ENCODE measurements around the gene IMPDH1.

Gene IMPDH1

GRCh38 chr7:128407751-128408708 is 1.8 kb downstream of the IMPDH1 start:
- peaks cover 44% of the 10 kb centered on the region for H3K4me1 Mint-ChIP-seq
- ATAC-seq (replicated peaks; ENCODE audit: extremely low read depth, poor library complexity, severe bottlenecking), result no peak
- H3K4me3 Mint-ChIP-seq, result peak overlapping the region; percentile 90
- H3K27ac Mint-ChIP-seq (ENCODE audit: low read depth), result peak overlapping the region; percentile 52
- no peaks in the 10 kb centered on the region for H3K27me3 Mint-ChIP-seq
- no peak for DNase-seq (ENCODE audit: low spot score in 2 of 2)
- no peaks in the 10 kb centered on the region for H3K9me3 Mint-ChIP-seq
- peaks cover 3% of the 10 kb centered on the region for H3K36me3 Mint-ChIP-seq (ENCODE audit: insufficient read depth)

- Mint-ChIP-seq H3K36me3 (ENCODE audit: insufficient read depth) (peaks cover 3% of the 10 kb centered on the region), H3K4me3 (no peak overlapping the region), H3K9me3 (no peaks in the 10 kb centered on the region), H3K27ac (ENCODE audit: low read depth) (no peak overlapping the region), H3K4me1 (peaks cover 44% of the 10 kb centered on the region), H3K27me3 (no peaks in the 10 kb centered on the region)
- ATAC-seq (replicated peaks; ENCODE audit: extremely low read depth, poor library complexity, severe bottlenecking), result no peak
- no peak for DNase-seq (ENCODE audit: low spot score in 2 of 2)
Measured at GRCh38 chr7:128407233-128407589, 2.6 kb downstream of the IMPDH1 start.

GRCh38 chr7:128406314-128407232 is 3.2 kb downstream of the IMPDH1 start:
- H3K4me3 Mint-ChIP-seq, result peak overlapping the region; percentile 84
- no peaks in the 10 kb centered on the region for H3K27me3 Mint-ChIP-seq
- no peaks in the 10 kb centered on the region for H3K9me3 Mint-ChIP-seq
- H3K36me3 Mint-ChIP-seq (ENCODE audit: insufficient read depth), result peaks cover 3% of the 10 kb centered on the region
- peak overlapping the region; percentile 46 for H3K27ac Mint-ChIP-seq (ENCODE audit: low read depth)
- no peak for DNase-seq (ENCODE audit: low spot score in 2 of 2)
- ATAC-seq (replicated peaks; ENCODE audit: extremely low read depth, poor library complexity, severe bottlenecking), result no peak
- peaks cover 44% of the 10 kb centered on the region for H3K4me1 Mint-ChIP-seq

- peak overlapping the region; percentile 46 for H3K27ac Mint-ChIP-seq (ENCODE audit: low read depth)
- H3K27me3 Mint-ChIP-seq, result no peaks in the 10 kb centered on the region
- no peak for DNase-seq (ENCODE audit: low spot score in 2 of 2)
Measured at GRCh38 chr7:128405471-128406313, 4.1 kb downstream of the IMPDH1 start.

GRCh38 chr7:128404886-128405470 is 4.8 kb downstream of the IMPDH1 start:
- DNase-seq (ENCODE audit: low spot score in 2 of 2) (no peak), ATAC-seq (replicated peaks; ENCODE audit: extremely low read depth, poor library complexity, severe bottlenecking) (no peak)
- H3K27ac Mint-ChIP-seq (ENCODE audit: low read depth), result no peak overlapping the region
- no peaks in the 10 kb centered on the region for H3K9me3 Mint-ChIP-seq
- H3K4me1 Mint-ChIP-seq, result peaks cover 44% of the 10 kb centered on the region
- peak overlapping the region; percentile 84 for H3K4me3 Mint-ChIP-seq
- H3K36me3 Mint-ChIP-seq (ENCODE audit: insufficient read depth), result peaks cover 3% of the 10 kb centered on the region
- H3K27me3 Mint-ChIP-seq, result no peaks in the 10 kb centered on the region

More at GRCh38 chr7:128405471-128406313, 4.1 kb downstream of the IMPDH1 start:
- ATAC-seq (replicated peaks; ENCODE audit: extremely low read depth, poor library complexity, severe bottlenecking), result peak; percentile 13
- Mint-ChIP-seq H3K9me3 (no peaks in the 10 kb centered on the region), H3K4me3 (peak overlapping the region; percentile 84), H3K4me1 (peaks cover 44% of the 10 kb centered on the region), H3K36me3 (ENCODE audit: insufficient read depth) (peaks cover 3% of the 10 kb centered on the region)

GRCh38 chr7:128404143-128404681 is 5.6 kb downstream of the IMPDH1 start:
- Mint-ChIP-seq H3K27ac (ENCODE audit: low read depth) (no peak overlapping the region), H3K36me3 (ENCODE audit: insufficient read depth) (peaks cover 3% of the 10 kb centered on the region), H3K9me3 (no peaks in the 10 kb centered on the region), H3K4me3 (peak overlapping the region; percentile 84), H3K4me1 (peaks cover 42% of the 10 kb centered on the region), H3K27me3 (no peaks in the 10 kb centered on the region)
- ATAC-seq (replicated peaks; ENCODE audit: extremely low read depth, poor library complexity, severe bottlenecking), result no peak
- no peak for DNase-seq (ENCODE audit: low spot score in 2 of 2)

- no peaks in the 10 kb centered on the region for H3K27me3 Mint-ChIP-seq
- no peaks in the 10 kb centered on the region for H3K9me3 Mint-ChIP-seq
- H3K4me3 Mint-ChIP-seq, result peak overlapping the region; percentile 84
- ATAC-seq (replicated peaks; ENCODE audit: extremely low read depth, poor library complexity, severe bottlenecking), result no peak
- H3K27ac Mint-ChIP-seq (ENCODE audit: low read depth), result no peak overlapping the region
- no peak for DNase-seq (ENCODE audit: low spot score in 2 of 2)
- H3K36me3 Mint-ChIP-seq (ENCODE audit: insufficient read depth), result peaks cover 3% of the 10 kb centered on the region
- H3K4me1 Mint-ChIP-seq, result peaks cover 37% of the 10 kb centered on the region
Measured at GRCh38 chr7:128403676-128404075, 6.1 kb downstream of the IMPDH1 start.

- ATAC-seq (replicated peaks; ENCODE audit: extremely low read depth, poor library complexity, severe bottlenecking), result no peak
- Mint-ChIP-seq H3K27ac (ENCODE audit: low read depth) (no peak overlapping the region), H3K9me3 (no peaks in the 10 kb centered on the region), H3K4me1 (peaks cover 31% of the 10 kb centered on the region), H3K27me3 (no peaks in the 10 kb centered on the region), H3K36me3 (ENCODE audit: insufficient read depth) (peaks cover 7% of the 10 kb centered on the region), H3K4me3 (no peak overlapping the region)
- DNase-seq (ENCODE audit: low spot score in 2 of 2), result no peak
Measured at GRCh38 chr7:128402356-128402755, 7.4 kb downstream of the IMPDH1 start.

GRCh38 chr7:128400566-128400965 is 9.2 kb downstream of the IMPDH1 start:
- H3K4me1 Mint-ChIP-seq, result peaks cover 20% of the 10 kb centered on the region
- no peak overlapping the region for H3K4me3 Mint-ChIP-seq
- H3K36me3 Mint-ChIP-seq (ENCODE audit: insufficient read depth), result peaks cover 12% of the 10 kb centered on the region
- no peaks in the 10 kb centered on the region for H3K9me3 Mint-ChIP-seq
- no peak overlapping the region for H3K27ac Mint-ChIP-seq (ENCODE audit: low read depth)
- no peak for ATAC-seq (replicated peaks; ENCODE audit: extremely low read depth, poor library complexity, severe bottlenecking)
- no peak for DNase-seq (ENCODE audit: low spot score in 2 of 2)
- no peaks in the 10 kb centered on the region for H3K27me3 Mint-ChIP-seq

- H3K36me3 Mint-ChIP-seq (ENCODE audit: insufficient read depth), result peaks cover 12% of the 10 kb centered on the region
- no peak for ATAC-seq (replicated peaks; ENCODE audit: extremely low read depth, poor library complexity, severe bottlenecking)
Measured at GRCh38 chr7:128399991-128400390, 9.8 kb downstream of the IMPDH1 start.

GRCh38 chr7:128398841-128399135 is 11.0 kb downstream of the IMPDH1 start:
- DNase-seq (ENCODE audit: low spot score in 2 of 2), result no peak
- Mint-ChIP-seq H3K9me3 (no peaks in the 10 kb centered on the region), H3K4me1 (peaks cover 6% of the 10 kb centered on the region), H3K36me3 (ENCODE audit: insufficient read depth) (peaks cover 12% of the 10 kb centered on the region), H3K27ac (ENCODE audit: low read depth) (no peak overlapping the region), H3K27me3 (no peaks in the 10 kb centered on the region), H3K4me3 (no peak overlapping the region)
- ATAC-seq (replicated peaks; ENCODE audit: extremely low read depth, poor library complexity, severe bottlenecking), result no peak

More at GRCh38 chr7:128399991-128400390, 9.8 kb downstream of the IMPDH1 start:
- H3K4me3 Mint-ChIP-seq, result no peak overlapping the region
- H3K9me3 Mint-ChIP-seq, result no peaks in the 10 kb centered on the region
- H3K4me1 Mint-ChIP-seq, result peaks cover 18% of the 10 kb centered on the region
- no peak for DNase-seq (ENCODE audit: low spot score in 2 of 2)
- no peak overlapping the region for H3K27ac Mint-ChIP-seq (ENCODE audit: low read depth)
- H3K27me3 Mint-ChIP-seq, result no peaks in the 10 kb centered on the region
